D341Med (cell line): ENCODE data around the gene ITPRIP.

Experiments used
- DNase-seq: peaks from one replicate; pipeline ENCODE4 v3.0.0; 2012; ENCODE audit warnings: low spot score

Gene ITPRIP, protein sequence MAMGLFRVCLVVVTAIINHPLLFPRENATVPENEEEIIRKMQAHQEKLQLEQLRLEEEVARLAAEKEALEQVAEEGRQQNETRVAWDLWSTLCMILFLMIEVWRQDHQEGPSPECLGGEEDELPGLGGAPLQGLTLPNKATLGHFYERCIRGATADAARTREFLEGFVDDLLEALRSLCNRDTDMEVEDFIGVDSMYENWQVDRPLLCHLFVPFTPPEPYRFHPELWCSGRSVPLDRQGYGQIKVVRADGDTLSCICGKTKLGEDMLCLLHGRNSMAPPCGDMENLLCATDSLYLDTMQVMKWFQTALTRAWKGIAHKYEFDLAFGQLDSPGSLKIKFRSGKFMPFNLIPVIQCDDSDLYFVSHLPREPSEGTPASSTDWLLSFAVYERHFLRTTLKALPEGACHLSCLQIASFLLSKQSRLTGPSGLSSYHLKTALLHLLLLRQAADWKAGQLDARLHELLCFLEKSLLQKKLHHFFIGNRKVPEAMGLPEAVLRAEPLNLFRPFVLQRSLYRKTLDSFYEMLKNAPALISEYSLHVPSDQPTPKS

DNA sequence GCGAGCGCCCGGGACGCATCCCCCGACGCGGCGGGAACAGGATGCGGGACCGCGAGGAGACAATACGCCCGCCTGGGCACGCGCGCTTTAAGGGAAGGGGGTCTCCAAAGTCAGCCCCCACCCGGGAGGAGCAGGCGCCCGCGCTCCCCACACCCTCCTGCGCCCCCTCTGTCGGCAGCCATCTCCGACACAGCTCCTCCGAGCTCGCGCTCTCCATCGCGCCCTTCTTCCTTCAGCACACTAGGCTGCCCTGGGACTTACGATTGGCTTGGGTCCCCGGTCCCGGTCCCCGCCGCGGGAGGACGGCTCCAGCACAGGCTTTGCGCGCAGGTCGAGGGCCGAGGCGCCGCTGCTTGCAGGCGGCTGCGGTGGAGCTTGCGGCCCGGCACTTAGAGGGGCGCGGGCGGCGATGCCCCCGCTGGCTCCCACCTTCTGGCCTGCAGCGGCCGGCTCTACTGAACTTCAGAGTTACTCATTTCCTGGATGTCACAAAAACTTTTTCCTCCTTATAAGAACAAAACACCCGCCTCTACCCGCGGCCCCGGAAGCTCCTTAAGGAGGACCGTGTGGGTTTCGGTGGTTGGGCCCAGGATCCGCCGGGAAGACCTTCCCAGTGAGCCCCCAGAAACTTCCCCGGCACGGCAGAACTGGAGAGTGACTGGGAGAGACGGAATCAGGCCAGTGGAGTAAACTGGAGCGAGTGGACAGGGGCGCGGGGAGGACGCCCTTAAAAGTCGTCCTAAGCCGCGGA is at the start of gene ITPRIP:
Gene ITPRIP (minus strand): TSS at position 481 of the 751 bp plus-strand sequence. CDS start 22,414 bp downstream, outside the sequence.
- peak; percentile 70 for DNase-seq

DNA sequence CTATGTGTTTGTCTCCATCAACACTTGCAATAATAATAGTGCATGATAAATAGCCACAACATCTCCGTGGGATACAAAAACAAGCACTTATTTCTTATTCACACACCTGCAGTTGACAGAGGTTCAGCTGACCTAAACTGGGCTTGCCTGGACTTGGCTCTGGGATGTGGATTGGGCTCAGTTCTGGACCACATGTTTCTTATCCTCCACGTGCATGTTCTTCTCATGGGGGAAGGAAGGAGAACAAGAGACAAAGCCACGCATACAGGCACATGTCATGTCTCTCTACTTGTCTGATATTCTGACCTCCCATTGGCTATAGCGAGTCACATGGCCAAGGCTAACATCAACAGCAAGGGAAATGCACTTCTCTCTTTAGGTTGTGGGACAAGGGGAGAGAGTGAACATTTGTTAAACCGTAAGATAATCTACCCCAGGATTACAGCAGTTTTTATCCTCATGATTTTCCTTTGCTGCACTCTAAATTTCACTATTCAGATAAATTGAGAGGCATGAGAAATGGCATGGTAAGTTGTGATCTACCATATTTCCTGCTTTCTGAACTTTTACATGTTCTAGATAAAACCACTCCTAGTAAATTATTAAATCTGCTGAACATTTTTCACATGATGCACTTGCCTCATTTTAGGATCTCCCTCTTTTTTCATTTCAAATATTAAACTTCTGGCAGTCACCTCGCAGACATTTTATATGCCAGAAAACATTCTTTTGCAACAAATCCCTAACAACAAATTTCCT is 49.0 kb upstream of the ITPRIP start:
- DNase-seq: no peak

DNA sequence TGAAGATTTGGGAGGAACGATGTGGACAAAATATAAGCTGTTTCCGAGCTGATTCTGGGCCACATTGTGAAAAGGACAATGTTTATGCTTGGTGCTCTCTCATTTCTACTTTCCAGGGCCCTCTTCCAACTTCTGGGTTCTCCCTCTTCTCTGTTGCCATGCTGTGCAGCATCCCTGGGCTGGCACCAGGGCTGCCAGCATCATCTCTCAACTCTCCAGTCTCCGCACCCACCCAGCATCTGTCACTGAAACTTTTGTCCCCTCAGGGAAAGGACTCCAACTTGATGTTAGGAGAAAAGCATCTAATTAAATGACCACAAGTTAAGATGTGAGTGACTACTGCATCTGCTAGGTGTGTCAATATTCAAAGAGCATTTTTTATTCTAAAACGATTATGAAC is 42.1 kb upstream of the ITPRIP start:
- no peak for DNase-seq

DNA sequence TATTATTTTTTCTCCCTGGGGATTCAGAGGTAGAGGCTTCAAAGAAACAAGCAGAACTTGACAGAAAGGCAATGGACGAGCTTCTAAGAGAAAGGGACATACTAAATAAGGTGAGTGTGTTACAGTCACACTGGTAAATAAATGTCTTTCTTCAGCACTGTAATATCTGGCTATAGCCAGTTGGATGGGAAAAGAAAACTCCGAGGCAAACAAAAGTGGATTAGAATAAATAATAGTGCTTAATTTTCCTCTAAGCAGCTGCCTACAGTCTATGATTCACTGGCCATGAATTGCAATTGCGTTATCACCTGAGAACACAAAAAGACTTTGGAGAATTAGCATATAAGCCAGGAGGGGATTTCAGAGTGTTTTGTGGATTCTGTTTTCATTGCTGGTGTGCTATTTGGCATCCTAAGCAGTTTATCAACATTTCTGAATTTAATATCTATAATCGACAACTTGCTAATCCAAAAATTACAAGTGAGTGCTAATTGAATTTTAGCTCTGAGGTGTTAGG is 38.6 kb upstream of the ITPRIP start:
- no peak for DNase-seq

DNA sequence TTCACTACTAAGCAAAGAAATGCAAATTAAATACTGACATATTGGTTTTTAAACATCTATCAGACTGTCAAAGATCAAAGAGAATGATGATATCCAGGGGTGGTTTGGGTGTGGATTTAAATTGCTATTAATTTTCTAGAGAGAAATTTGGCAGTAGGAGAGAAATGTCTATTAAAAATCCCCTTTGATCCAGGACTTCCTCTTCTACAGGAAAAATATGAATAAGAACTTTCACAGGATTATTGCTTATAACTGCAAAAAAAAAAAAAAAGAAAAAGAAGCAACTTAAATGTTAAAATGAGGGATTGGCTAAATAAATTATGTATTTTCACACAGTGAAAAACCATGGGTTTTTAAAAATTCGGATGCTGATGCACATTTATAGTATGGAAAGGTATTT is 36.3 kb upstream of the ITPRIP start:
- no peak for DNase-seq

DNA sequence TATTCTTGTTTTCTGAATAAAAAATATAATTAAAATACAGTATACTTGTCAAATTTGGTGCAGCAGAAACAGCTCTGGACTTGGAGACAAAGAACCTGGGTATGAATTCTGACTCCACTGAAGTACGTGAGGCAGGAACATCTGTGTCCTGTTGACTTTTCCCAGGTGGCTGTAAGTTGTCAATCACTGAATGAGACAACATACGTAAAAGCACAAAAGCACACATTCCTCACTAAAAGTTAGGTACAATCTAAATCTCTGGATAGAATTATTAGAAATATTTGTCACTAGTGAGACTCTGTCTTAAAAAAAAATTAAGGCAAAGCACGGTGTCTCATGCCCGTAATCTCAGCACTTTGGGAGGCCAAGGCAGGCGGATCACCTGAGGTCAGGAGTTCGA is 33.5 kb upstream of the ITPRIP start:
- no peak for DNase-seq

DNA sequence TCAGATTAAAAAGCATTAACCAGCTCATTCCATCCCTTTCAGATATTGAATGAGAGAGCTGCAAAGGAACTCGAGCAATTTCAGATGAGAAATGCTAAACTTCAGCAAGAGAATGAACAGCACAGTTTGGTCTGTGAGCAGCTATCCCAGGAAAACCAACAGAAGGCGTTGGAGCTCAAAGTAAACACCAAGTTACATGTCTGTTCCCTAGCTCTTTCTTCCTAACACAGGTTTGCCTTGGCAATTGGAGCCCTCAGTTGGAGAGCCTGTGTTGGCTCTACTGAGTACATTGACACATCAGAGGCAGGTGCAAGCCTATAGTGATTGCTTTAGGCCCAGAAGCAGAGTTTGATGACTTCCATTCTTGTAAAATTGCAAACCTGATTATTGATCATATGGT is 30.1 kb upstream of the ITPRIP start:
- DNase-seq: no peak

DNA sequence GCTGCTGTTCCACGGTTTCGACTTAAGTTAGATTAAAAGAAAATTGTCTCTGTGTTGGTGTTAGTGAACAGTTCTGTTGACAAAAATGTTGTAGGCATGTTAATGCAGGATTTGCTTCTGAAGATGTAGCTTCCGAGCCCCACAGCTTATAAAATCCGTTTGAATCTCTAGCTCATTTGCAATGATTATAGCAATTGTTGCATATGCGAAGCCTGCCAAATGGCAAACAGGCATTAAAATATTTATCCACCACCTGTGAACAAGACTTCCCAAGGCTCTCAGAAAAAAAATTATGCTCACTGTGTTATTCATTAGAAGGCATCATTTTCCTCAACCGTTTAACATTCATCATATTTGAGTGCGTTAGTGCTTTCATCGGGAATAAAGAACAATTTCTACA is 29.6 kb upstream of the ITPRIP start:
- no peak for DNase-seq

DNA sequence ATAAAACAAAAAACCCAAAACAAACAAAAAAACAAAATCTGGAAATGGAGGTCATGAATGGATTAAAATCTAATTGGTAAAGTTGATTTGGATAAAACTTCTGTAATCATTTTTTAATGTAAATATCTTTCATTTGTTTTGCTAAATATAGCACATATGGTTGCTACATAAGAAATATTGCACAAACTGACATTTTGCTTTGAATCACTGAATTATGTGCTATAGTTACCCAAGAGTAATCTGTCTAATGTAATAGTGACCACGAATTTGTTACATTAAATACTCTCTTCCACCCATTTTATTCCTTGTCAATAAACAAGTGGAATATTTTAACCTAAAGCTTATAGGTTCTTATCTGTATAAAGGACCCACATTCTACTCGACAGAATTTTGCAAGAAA is 21.5 kb upstream of the ITPRIP start:
- no peak for DNase-seq

DNA sequence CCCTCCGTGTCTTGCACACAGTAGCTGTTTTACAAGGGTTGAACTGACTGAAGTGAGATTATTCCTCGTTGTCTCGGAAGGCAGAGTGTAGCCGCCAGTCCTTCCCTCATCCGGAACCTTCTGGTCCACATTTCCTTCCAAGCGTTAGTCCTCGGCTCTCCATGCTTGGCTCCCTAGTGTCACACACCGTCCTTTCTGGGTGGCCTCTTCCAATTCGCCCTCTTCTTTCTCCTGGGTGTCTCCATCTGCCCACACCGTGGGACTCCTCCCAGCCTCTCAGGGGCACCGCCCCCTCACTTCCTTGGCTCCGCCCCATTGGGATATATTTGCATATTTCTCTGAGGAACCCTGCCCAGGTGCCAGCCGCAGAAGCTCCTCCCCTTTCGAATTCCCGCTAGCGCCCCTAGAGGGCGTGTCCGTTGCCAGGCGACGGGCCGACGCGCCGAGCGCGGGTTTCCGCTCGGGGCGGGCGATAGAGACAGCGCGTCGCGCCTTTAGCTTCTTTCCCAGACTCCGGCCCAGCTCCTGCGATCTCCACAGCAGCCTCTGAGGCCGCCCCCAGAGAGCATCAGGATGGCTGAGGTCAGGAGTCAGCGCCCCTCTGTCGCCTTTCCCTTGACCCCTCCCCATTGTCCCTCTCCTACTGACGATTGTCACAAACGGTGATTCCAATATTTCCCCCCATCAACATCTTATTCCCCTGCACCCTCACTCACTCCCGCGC is 15.2 kb upstream of the ITPRIP start, which contains the start of gene CFAP58:
Gene CFAP58 (plus strand): TSS at position 509 of the 724 bp plus-strand sequence. CDS start 65 bp downstream, at position 574.
- DNase-seq: peak; percentile 89

DNA sequence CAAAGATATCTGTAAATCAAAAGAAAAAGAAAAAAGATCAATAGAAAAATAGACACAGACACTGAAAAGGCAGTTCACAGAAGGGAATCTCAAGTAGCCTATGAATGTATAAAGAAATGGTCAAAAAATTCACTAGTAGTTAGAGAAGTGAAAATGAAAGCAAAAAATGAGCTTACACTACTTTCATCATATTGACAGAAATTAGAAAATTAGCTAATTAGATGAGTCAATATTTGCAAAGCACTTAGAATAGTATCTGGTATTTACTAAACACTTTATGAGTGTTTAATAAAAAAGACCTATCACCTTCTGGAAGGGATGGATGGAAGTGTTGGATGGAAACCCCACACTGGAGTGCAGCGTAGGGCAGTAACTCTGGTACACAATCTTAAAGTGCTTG is 13.7 kb upstream of the ITPRIP start:
- DNase-seq: no peak

DNA sequence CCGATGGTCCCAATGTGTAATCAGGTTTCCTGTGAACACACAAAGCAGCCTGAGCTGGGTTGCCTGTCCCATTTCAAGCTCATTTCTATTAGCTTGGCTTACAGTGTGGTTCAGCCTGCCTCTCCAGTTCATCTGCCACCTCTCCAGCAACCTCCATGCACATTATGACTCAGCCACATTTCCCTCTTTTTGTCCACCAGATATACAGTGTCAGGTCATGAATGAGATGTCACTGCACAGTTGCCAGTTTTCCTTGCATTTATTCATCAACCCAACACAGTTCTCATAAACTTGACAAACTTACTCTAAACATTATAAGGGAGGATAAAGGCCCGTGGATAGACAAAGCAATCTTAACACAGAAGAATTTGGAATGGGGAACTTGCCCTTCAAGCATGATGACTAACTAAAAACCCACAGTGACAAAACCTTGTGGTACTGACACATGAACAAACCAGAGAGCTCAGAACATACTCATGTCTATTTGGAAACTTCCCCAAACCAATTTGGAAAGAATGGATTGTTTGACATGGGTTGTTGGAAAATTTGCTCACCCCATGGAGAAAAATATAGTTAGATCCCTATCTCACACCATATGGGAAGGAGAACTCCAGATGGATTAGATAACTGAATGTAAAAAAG is 12.9 kb upstream of the ITPRIP start:
- no peak for DNase-seq

DNA sequence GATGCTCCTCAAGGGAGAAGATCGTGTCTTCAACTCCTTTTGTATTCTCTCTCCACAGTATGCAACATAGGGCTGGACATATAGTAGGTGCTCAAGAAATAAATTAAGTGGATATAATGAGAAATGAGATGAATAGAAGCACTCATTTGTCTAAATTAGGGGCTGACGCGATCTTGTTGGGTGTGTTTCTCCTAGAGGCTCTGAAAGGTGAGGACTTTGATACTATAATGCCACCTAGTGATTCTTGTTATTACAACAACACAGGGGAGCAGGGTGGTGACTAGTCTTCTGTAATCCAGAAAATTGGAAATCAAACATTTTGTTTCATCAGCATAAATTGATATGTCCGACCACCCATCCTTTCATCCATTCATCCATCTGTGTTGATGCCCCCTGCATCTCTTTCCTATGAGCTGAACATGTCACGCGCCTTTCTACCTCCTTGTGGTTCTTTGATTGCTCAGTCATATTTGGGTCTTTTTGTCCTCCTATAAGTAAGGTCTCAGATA is 11.9 kb upstream of the ITPRIP start:
- DNase-seq: peak; percentile 48

DNA sequence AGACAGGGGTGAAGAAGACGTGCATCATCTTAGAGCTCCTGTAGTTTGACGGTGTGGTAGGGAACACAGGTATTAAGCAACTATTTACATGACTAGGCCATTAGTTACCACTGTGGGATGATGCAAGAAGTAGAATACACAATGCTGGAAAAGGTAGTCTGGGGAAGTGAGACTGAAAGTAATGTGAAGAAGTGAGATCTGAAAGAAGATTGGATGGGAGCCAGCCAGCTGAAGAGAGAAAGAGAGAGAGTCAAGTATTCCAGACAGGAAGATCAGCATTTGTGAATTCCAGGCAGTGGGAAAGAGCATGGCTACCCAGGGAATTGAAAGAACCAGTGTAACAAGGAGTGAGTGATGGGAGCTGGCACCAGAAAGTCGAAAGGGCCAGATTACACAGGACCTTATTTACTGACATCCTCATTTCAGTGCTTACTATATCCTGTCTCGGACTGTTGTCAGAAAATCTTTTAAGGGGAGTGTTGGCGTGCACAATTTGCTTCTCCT is 11.4 kb upstream of the ITPRIP start:
- DNase-seq: no peak

DNA sequence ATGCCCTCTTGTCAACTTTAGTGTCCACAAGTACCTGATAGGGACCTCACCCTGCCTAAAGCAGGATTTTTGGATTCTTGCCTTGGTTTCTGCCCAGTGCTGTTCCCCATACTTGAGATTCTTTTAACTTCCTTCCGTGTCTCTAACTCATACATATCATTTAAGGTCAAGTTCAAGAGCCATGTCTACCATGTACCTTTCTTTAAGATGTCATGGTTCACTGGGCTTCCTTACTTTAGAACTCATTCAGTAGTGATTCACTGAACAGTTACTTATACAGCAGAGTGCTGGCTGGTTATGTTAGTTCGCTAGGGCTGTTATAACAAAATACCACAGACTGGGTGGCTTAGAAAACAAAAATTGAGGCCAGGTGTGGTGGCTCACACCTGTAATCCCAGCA is 10.3 kb upstream of the ITPRIP start:
- no peak for DNase-seq

DNA sequence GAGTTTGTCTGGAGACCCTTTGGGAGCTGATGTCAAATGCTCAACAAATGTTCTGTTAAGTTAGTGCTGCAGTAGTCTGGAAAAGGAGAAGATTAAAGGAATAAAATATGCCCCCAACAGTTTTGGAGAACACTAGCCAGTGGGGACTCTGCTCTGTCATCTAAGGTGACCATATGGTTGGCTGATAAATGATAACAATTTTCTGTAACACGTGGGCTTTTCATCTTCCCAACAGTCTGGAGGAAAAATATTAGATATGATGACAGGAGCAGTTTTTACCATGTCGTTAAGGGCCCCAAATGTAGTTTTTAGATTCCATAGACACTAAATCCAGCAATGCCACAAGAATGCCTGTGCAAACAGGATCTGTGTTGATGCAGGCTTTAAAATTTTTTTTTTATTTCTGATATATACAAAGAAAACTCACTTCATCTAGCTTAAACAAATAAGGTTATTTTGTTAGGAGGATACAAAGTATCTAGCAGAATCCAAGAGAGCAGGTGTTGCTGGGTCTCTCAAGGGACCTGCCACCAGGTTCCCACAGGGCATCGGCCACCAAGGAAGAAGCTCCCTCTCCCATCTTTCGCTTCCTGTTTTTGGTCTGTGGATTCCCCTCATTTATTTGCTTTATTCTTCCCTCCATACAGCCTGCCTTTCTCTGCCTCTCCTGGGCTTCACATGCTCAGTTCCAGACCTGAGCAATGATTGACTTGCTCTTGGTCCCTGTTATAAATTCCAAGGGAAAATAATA is 9.2 kb upstream of the ITPRIP start:
- no peak for DNase-seq

DNA sequence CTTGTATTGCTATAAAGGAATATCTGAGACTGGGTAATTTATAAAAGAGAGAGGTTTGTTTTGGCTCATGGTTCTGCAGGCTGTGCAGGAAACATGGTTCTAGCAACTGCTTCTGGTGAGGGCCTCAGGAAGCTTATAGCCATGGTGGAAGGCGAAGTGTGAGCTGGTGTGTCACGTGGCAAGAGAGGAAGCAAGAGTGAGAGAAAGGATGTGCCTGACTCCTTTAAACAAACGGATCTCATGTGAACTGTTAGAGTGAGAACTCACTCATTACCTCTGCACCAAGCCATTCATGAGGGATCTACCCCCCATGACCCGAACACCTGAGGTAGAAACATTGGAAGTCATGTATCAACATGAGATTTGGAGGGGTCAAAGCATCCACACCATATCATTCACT is 7.7 kb upstream of the ITPRIP start:
- DNase-seq: no peak

DNA sequence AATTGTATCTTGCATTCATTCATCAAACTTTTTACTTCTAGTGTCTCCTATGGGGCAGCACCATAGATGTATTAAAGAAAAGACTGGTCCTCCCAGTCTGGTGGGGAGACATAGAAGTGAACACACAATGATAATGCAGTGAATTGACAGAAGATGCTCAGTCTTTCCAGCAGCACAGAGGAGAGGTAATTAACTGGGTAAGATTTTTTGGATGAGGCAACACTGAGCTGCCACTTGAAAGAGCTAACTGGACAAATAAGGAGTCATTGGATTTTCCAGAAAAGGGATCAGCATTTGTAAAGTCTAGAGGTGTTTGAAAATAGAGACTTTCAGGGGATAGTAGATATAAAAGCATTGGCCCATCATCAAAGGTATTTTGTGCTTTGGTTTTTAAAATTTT is 7.2 kb upstream of the ITPRIP start:
- no peak for DNase-seq

DNA sequence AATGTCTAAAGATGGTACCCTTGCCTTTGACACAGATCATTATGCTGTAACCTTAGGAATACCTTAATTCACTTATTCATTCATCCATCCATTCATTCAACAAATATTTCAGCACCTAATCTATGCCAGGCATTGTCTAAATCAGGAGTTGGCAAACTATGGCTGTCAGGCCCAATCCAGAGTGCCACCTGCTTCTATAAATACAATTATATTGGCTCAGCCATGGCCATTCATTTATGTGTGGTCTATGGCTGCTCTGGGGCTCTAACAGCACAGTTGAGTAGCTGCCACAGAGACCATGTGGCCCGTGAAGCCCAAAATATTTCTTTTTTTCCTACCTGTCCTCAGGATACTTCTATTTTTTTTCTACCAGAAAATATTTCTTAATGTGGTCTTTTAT is 6.0 kb upstream of the ITPRIP start:
- no peak for DNase-seq

DNA sequence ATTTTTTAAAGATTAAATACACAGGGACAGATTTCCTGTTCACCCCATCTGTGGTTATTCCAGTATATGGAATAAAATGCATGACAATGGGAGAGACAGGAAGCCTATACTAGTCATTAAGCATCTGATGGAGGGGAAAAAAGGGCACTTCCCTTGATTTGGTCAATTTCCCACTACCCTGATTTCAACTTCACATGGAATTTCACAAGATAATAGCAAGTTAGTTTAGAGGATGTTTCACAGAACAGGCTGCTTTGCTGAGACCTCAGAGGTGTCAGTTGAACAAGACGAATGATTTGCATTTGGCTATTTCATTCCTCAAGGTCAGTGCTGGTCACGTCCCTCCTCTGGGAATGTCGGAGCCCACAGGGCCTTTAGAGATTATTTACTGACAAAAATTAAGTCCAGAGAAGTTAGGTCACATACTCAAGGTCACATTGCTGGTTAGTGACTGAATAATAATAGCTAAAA is 4.7 kb upstream of the ITPRIP start:
- no peak for DNase-seq
